ENCODE measurements around the gene NCKAP5. TPM values are rescaled to one million over a fixed set of nuclear protein-coding genes. Genes with fewer than 3 reads are reported as not detected.

NCKAP5 gene
- total and polyA plus RNA-seq, 2 experiments from 2014 or later, result 0.21 to 0.31 TPM

GRCh38 chr2:133415210-133415876 is 152.9 kb downstream of the NCKAP5 start:
- Histone ChIP-seq H3K27ac (no peak overlapping the region), H3K27me3 (no peaks in the 10 kb centered on the region)
- TF ChIP-seq CTCF (IDR thresholded peaks at IDR 0.05; ENCODE audit: low read depth, low read length), result no peak

GRCh38 chr2:133414486-133415209 is 153.6 kb downstream of the NCKAP5 start:
- Histone ChIP-seq H3K36me3 (no peaks in the 10 kb centered on the region), H3K27ac (no peak overlapping the region), H3K4me1 (ENCODE audit: low read depth) (no peaks in the 10 kb centered on the region), H3K9me3 (ENCODE audit: low read depth) (no peaks in the 10 kb centered on the region), H3K27me3 (no peaks in the 10 kb centered on the region), H3K4me3 (no peak overlapping the region)
- no peak for DNase-seq (ENCODE audit: low read depth in 1 of 2, low spot score in 1 of 2)
- no peak for TF ChIP-seq CTCF (IDR thresholded peaks at IDR 0.05; ENCODE audit: low read depth, low read length)

More at GRCh38 chr2:133415210-133415876, 152.9 kb downstream of the NCKAP5 start:
- DNase-seq (ENCODE audit: low read depth in 1 of 2, low spot score in 1 of 2), result no peak
- H3K9me3 ChIP-seq (ENCODE audit: low read depth), result no peaks in the 10 kb centered on the region
- H3K4me3 ChIP-seq, result no peak overlapping the region
- H3K36me3 ChIP-seq, result no peaks in the 10 kb centered on the region
- no peaks in the 10 kb centered on the region for H3K4me1 ChIP-seq (ENCODE audit: low read depth)

GRCh38 chr2:133413863-133414262 is 154.4 kb downstream of the NCKAP5 start:
- no peaks in the 10 kb centered on the region for H3K27me3 ChIP-seq
- no peak overlapping the region for H3K27ac ChIP-seq
- H3K9me3 ChIP-seq (ENCODE audit: low read depth), result no peaks in the 10 kb centered on the region
- H3K4me3 ChIP-seq, result no peak overlapping the region
- no peak for TF ChIP-seq CTCF (IDR thresholded peaks at IDR 0.05; ENCODE audit: low read depth, low read length)
- DNase-seq (ENCODE audit: low read depth in 1 of 2, low spot score in 1 of 2), result no peak
- no peaks in the 10 kb centered on the region for H3K36me3 ChIP-seq
- H3K4me1 ChIP-seq (ENCODE audit: low read depth), result no peaks in the 10 kb centered on the region

GRCh38 chr2:133412694-133413093 is 155.6 kb downstream of the NCKAP5 start:
- no peaks in the 10 kb centered on the region for H3K4me1 ChIP-seq (ENCODE audit: low read depth)
- DNase-seq (ENCODE audit: low read depth in 1 of 2, low spot score in 1 of 2), result no peak
- H3K4me3 ChIP-seq, result no peak overlapping the region
- H3K9me3 ChIP-seq (ENCODE audit: low read depth), result no peaks in the 10 kb centered on the region
- no peak overlapping the region for H3K27ac ChIP-seq
- H3K27me3 ChIP-seq, result no peaks in the 10 kb centered on the region
- TF ChIP-seq CTCF (IDR thresholded peaks at IDR 0.05; ENCODE audit: low read depth, low read length), result no peak
- no peaks in the 10 kb centered on the region for H3K36me3 ChIP-seq

- no peaks in the 10 kb centered on the region for H3K27me3 ChIP-seq
- no peak for TF ChIP-seq CTCF (IDR thresholded peaks at IDR 0.05; ENCODE audit: low read depth, low read length)
- H3K4me1 ChIP-seq (ENCODE audit: low read depth), result no peaks in the 10 kb centered on the region
- no peak overlapping the region for H3K27ac ChIP-seq
- H3K9me3 ChIP-seq (ENCODE audit: low read depth), result no peaks in the 10 kb centered on the region
- H3K4me3 ChIP-seq, result no peak overlapping the region
- DNase-seq (ENCODE audit: low read depth in 1 of 2, low spot score in 1 of 2), result no peak
- no peaks in the 10 kb centered on the region for H3K36me3 ChIP-seq
Observed at GRCh38 chr2:133411857-133412256, 156.4 kb downstream of the NCKAP5 start.

Data from cardiac muscle cell (in vitro differentiated cells and primary cell).